Liver (tissue), 9 donors: Measurements from ENCODE around the gene UMODL1. TPM values are rescaled to one million over a fixed set of nuclear protein-coding genes. Genes with fewer than 3 reads are reported as not detected.

Experiments used
- DNase-seq: peaks from one replicate; pipeline ENCODE4 v3.0.0-alpha.2; 2017; ENCODE audit warnings: low spot score
- H3K27ac ChIP-seq, 2 donors: one replicate each; pipeline ENCODE4 v1.7.0; 2013; ENCODE audit warnings: inconsistent platforms in 2 of 2, low read length in 2 of 2, control low read depth in 1 of 2, low read depth in 1 of 2, mild to moderate bottlenecking in 1 of 2
- H3K27me3 ChIP-seq, 4 donors: one replicate each; pipeline versions ENCODE4 v1.6.1 to v1.7.0; 2013; ENCODE audit warnings: low read length in 3 of 4, inconsistent platforms in 1 of 4, mild to moderate bottlenecking in 1 of 4, moderate library complexity in 1 of 4; ENCODE audit not compliant: control insufficient read depth in 4 of 4, insufficient read depth in 4 of 4
- H3K36me3 ChIP-seq, 4 donors: one replicate each; pipeline versions ENCODE4 v1.6.1 to v1.7.0; 2013; ENCODE audit warnings: low read length in 3 of 4, mild to moderate bottlenecking in 3 of 4, low read depth in 1 of 4, moderate library complexity in 1 of 4; ENCODE audit not compliant: control insufficient read depth in 4 of 4, insufficient read depth in 3 of 4
- H3K4me1 ChIP-seq, 4 donors: one replicate each; pipeline versions ENCODE4 v1.6.1 to v1.7.0; 2013; ENCODE audit warnings: low read length in 3 of 4, mild to moderate bottlenecking in 3 of 4, moderate library complexity in 1 of 4; ENCODE audit not compliant: control insufficient read depth in 4 of 4, insufficient read depth in 4 of 4
- H3K4me3 ChIP-seq, 3 donors: one replicate each; pipeline versions ENCODE4 v1.6.1 to v1.7.0; 2013; ENCODE audit warnings: low read length in 3 of 3, control low read depth in 1 of 3, low read depth in 1 of 3, mild to moderate bottlenecking in 1 of 3
- H3K9ac ChIP-seq, 2 donors: one replicate each; pipeline ENCODE4 v1.7.0; 2013; ENCODE audit warnings: low read length in 2 of 2, mild to moderate bottlenecking in 2 of 2, moderate library complexity in 2 of 2, control low read depth in 1 of 2, low read depth in 1 of 2
- H3K9me3 ChIP-seq, 4 donors: one replicate each; pipeline versions ENCODE4 v1.6.1 to v1.7.0; 2013; ENCODE audit warnings: low read length in 3 of 4; ENCODE audit not compliant: control insufficient read depth in 4 of 4
- ATF3 ChIP-seq: IDR thresholded peaks from 2 replicates; pipeline ENCODE4 v1.6.1; 2016; ENCODE audit warnings: antibody characterized with exemption
- EGR1 ChIP-seq, 2 donors: IDR thresholded peaks; 2 replicates each; pipeline ENCODE4 v1.6.1; 2016 to 2018; ENCODE audit warnings: antibody characterized with exemption in 2 of 2, low read depth in 2 of 2
- FOXA2 ChIP-seq: IDR thresholded peaks from 2 replicates; pipeline ENCODE4 v1.6.1; 2016; ENCODE audit warnings: antibody characterized with exemption
- GABPA ChIP-seq, 2 donors: IDR thresholded peaks in 1 of 2; conservative IDR thresholded peaks in 1 of 2; 2 replicates each; pipeline ENCODE4 v1.6.1; 2016; ENCODE audit warnings: antibody characterized with exemption in 2 of 2, mild to moderate bottlenecking in 1 of 2, moderate library complexity in 1 of 2
- HNF4A ChIP-seq, 2 donors: conservative IDR thresholded peaks; 2 replicates each; pipeline ENCODE4 v1.6.1; 2016; ENCODE audit warnings: antibody characterized with exemption in 2 of 2, mild to moderate bottlenecking in 2 of 2
- HNF4G ChIP-seq: IDR thresholded peaks from 2 replicates; pipeline ENCODE4 v1.6.1; 2016; ENCODE audit warnings: antibody characterized with exemption
- JUND ChIP-seq, 2 donors: IDR thresholded peaks; 2 replicates each; pipeline ENCODE4 v1.6.1; 2016; ENCODE audit warnings: antibody characterized with exemption in 2 of 2
- MAX ChIP-seq: IDR thresholded peaks from 2 replicates; pipeline ENCODE4 v1.6.1; 2016; ENCODE audit warnings: antibody characterized with exemption
- NR2F2 ChIP-seq: IDR thresholded peaks from 2 replicates; pipeline ENCODE4 v1.6.1; 2016; ENCODE audit warnings: antibody characterized with exemption
- RAD21 ChIP-seq, 2 donors: IDR thresholded peaks; 2 replicates each; pipeline ENCODE4 v1.6.1; 2016; ENCODE audit warnings: antibody characterized with exemption in 2 of 2, mild to moderate bottlenecking in 2 of 2
- REST ChIP-seq: IDR thresholded peaks from 2 replicates; pipeline ENCODE4 v1.6.1; 2016; ENCODE audit warnings: antibody characterized with exemption, mild to moderate bottlenecking
- RXRA ChIP-seq, 2 donors: IDR thresholded peaks; 2 replicates each; pipeline ENCODE4 v1.6.1; 2017 to 2018; ENCODE audit warnings: antibody characterized with exemption in 2 of 2, mild to moderate bottlenecking in 1 of 2
- SP1 ChIP-seq: IDR thresholded peaks from 2 replicates; pipeline ENCODE4 v1.6.1; 2018; ENCODE audit warnings: antibody characterized with exemption, mild to moderate bottlenecking
- YY1 ChIP-seq: IDR thresholded peaks from 2 replicates; pipeline ENCODE4 v1.6.1; 2016; ENCODE audit warnings: antibody characterized with exemption, mild to moderate bottlenecking
- WGBS: extraction: QIAGEN DNeasy Blood & Tissue Kit; methylation state at CpG from one replicate; pipeline ENCODE4 v1.1.7; 2013; 5-methylcytosine and 5-hydroxymethylcytosine counted together
- polyA plus RNA-seq, 2 donors: library from polyadenylated mRNA; stranded (reverse) in 1 of 2; unstranded in 1 of 2; fragments of 200-250 nt in 1 of 2; fragments of >200 nt in 1 of 2; fragmentation: Nextera tagmentation in 1 of 2; extraction: Ambion mirVana in 1 of 2; gene quantifications; one replicate each; pipeline versions ENCODE4 v1.2.1 to v1.2.3, GENCODE V29; 2013 to 2015
- total RNA-seq, 2 donors: library from RNA; depleted of rRNA; stranded (reverse); fragments of >200 nt; gene quantifications; one replicate each; pipeline ENCODE4 v1.2.3, GENCODE V29; 2014
- donor health status: healthy.
- donor health status: healthy.
- donor health status: healthy.
- donor health status: healthy.
- donor health status: healthy.

Gene UMODL1
- total and polyA plus RNA-seq, 4 donors, result 0.08 to 0.14 (median 0.08) TPM; not detected in 1

GRCh38 chr21:42056468-42056867, 14.6 kb upstream of the UMODL1 start:
- no peak overlapping the region for H3K27ac ChIP-seq
- WGBS, result 29% methylated on average over 11 of the region's 11 CpGs
- TF ChIP-seq HNF4G (no peak), JUND (IDR thresholded peaks at IDR 0.05) (peak in 1 of 2 donors; percentile 52), ATF3 (no peak), HNF4A (conservative IDR thresholded peaks at IDR 0.05) (peak in 1 of 2 donors; percentile 6), RXRA (IDR thresholded peaks at IDR 0.05) (peak in 1 of 2 donors; percentile 12)
- no peak overlapping the region for H3K9ac ChIP-seq
- H3K27me3 ChIP-seq, result no peaks in the 10 kb centered on the region
- peaks cover 7 to 34% (median 25%) of the 10 kb centered on the region in 4 donors for H3K4me1 ChIP-seq
- peaks cover 0 to 9% (median 2%) of the 10 kb centered on the region in 4 donors for H3K9me3 ChIP-seq
- H3K36me3 ChIP-seq, result no peaks in the 10 kb centered on the region
- DNase-seq, result no peak
- H3K4me3 ChIP-seq, result no peak overlapping the region

GRCh38 chr21:42056996-42057689, 14.0 kb upstream of the UMODL1 start:
- H3K27me3 ChIP-seq, result no peaks in the 10 kb centered on the region
- no peak overlapping the region for H3K4me3 ChIP-seq
- peaks cover 7 to 34% (median 25%) of the 10 kb centered on the region in 4 donors for H3K4me1 ChIP-seq
- H3K9me3 ChIP-seq, result peaks cover 0 to 9% (median under 1%) of the 10 kb centered on the region in 4 donors
- TF ChIP-seq REST (peak; percentile 37), YY1 (peak; percentile 39), EGR1 (IDR thresholded peaks at IDR 0.05; ENCODE audit: low read depth in 2 of 2) (no peak), MAX (peak; percentile 60), RXRA (IDR thresholded peaks at IDR 0.05) (peak; percentile 8 to 61), HNF4G (no peak), NR2F2 (no peak), GABPA (IDR thresholded peaks at IDR 0.05 in 1 of 2, conservative IDR thresholded peaks at IDR 0.05 in 1 of 2) (no peak), HNF4A (conservative IDR thresholded peaks at IDR 0.05) (no peak), JUND (IDR thresholded peaks at IDR 0.05) (peak in 1 of 2 donors; percentile 6), ATF3 (no peak), SP1 (peak; percentile 59), FOXA2 (peak; percentile 50), RAD21 (IDR thresholded peaks at IDR 0.05) (peak in 1 of 2 donors; percentile 4)
- H3K36me3 ChIP-seq, result no peaks in the 10 kb centered on the region
- no peak for DNase-seq
- H3K9ac ChIP-seq, result no peak overlapping the region
- 25% methylated on average over 17 of the region's 17 CpGs for WGBS
- H3K27ac ChIP-seq, result peak overlapping the region in 1 of 2 donors; percentile 16
